ENCODE measurements around the gene TRIM66.

- TF ChIP-seq CTCF (IDR thresholded peaks at IDR 0.05) (no peak), POLR2A (IDR thresholded peaks at IDR 0.05) (no peak)
Measured at GRCh38 chr11:8614497-8614896, 68.0 kb downstream of the TRIM66 start.
